Kidney (tissue), 14 donors: ENCODE data around the gene CTIF. TPM values are rescaled to one million over a fixed set of nuclear protein-coding genes. Genes with fewer than 3 reads are reported as not detected.

Experiments used
- DNase-seq, 5 donors: peaks; one replicate each; pipeline ENCODE4 v3.0.0-alpha.2; 2013 to 2020
- FAIRE-seq: peaks from 2 replicates; lab custom pipeline; 2012; peaks lifted over from hg19 to GRCh38; lab: Jason Lieb, UNC
- H3K27ac ChIP-seq, 2 donors: one replicate each; pipeline ENCODE4 v1.7.0; 2013; ENCODE audit warnings: low read depth in 2 of 2, low read length in 2 of 2, inconsistent platforms in 1 of 2
- H3K27me3 ChIP-seq: one replicate; pipeline ENCODE4 v1.7.1; 2013; ENCODE audit warnings: low read length, inconsistent platforms; ENCODE audit not compliant: control insufficient read depth, insufficient read depth
- H3K36me3 ChIP-seq, 3 donors: one replicate each; pipeline versions ENCODE4 v1.7.0 to v1.7.1; 2013; ENCODE audit warnings: low read length in 3 of 3, control low read depth in 1 of 3, inconsistent platforms in 1 of 3; ENCODE audit not compliant: insufficient read depth in 3 of 3, control insufficient read depth in 2 of 3
- H3K4me1 ChIP-seq, 3 donors: one replicate each; pipeline versions ENCODE4 v1.7.0 to v1.7.1; 2013; ENCODE audit warnings: low read length in 3 of 3, inconsistent platforms in 1 of 3, low read depth in 1 of 3; ENCODE audit not compliant: control insufficient read depth in 2 of 3, insufficient read depth in 2 of 3
- H3K4me3 ChIP-seq, 3 donors: one replicate each; pipeline versions ENCODE4 v1.7.0 to v1.8.1; 2013; ENCODE audit warnings: low read length in 3 of 3, control low read depth in 1 of 3, inconsistent platforms in 1 of 3
- H3K9ac ChIP-seq, 3 donors: one replicate each; pipeline versions ENCODE4 v1.7.0 to v1.7.1; 2013; ENCODE audit warnings: low read length in 3 of 3, control low read depth in 1 of 3, inconsistent platforms in 1 of 3
- H3K9me3 ChIP-seq, 3 donors: one replicate each; pipeline versions ENCODE4 v1.7.0 to v1.7.1; 2013; ENCODE audit warnings: low read length in 3 of 3, control low read depth in 1 of 3, inconsistent platforms in 1 of 3; ENCODE audit not compliant: control insufficient read depth in 2 of 3, insufficient read depth in 1 of 3
- CTCF ChIP-seq: IDR thresholded peaks from 3 replicates; pipeline ENCODE4 v1.5.1; 2012; ENCODE audit warnings: mild to moderate bottlenecking, moderate library complexity, borderline replicate concordance; ENCODE audit not compliant: insufficient read depth; ENCODE audit errors: extremely low read depth
- intact Hi-C: fragments of 100-400 bp; cut with DNase I; formaldehyde crosslinking; loops from one replicate; pipeline ENCODE4 v1.11.1; 2022
- polyA plus RNA-seq: library from polyadenylated mRNA; stranded (reverse); fragments of 350-450 nt; fragmentation: Illumina TruSeq; extraction: RNeasy Lipid Tissue Mini Kit (QIAGEN cat#74804); gene quantifications from one replicate; pipeline ENCODE4 v1.2.3, GENCODE V29; 2014; ENCODE audit warnings: low read depth, low replicate concordance; ENCODE audit not compliant: insufficient read depth
- total RNA-seq: library from RNA; stranded (reverse); fragmentation: NEBNext Ultra II Directional; extraction: Animal tissue kit (Norgen Biotek cat#: 25700); gene quantifications from one replicate; pipeline ENCODE4 v1.2.1, GENCODE V29; 2021
- donor health status: control.
- donor health status: control.
- donor health status: control.
- donor health status: control.
- donor health status: control.
- donor health status: DM: yes; HTN: yes; CAD: no.
- donor health status: Normal renal cell carcinoma (clear cell type).

The CTIF gene
- total and polyA plus RNA-seq, 2 donors from 2014 or later, result 37.3 to 41.9 TPM

DNA sequence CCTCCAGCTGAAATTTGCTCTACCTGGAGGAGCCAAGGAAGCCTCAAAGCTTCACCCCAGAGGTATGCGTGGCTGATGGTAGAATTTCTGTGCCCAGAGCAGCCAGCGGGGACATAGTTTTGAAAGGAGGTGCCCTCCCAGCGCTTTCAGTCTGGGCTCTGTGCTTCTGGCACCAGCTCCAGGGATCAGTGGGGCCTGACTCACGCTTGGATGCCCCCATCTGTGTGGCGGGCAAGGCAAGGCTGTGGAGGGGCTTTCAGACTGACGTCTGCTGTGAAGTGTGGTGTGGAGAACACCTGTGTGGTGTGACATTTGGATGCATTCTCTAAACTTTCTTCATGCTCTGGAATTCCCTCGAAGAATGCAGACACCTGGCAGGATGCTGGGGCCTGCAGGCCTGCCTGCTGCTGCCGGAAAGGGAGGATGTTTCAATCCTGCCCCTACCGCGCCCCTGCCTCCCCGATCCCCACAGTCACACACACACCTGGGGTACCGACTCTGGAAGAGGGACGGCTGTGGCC, 84.1 kb downstream of the CTIF start:
- Histone ChIP-seq H3K4me1 (no peaks in the 10 kb centered on the region), H3K27ac (no peak overlapping the region), H3K36me3 (peaks cover 0 to 7% (median 0%) of the 10 kb centered on the region in 3 donors), H3K4me3 (no peak overlapping the region), H3K9ac (no peak overlapping the region), H3K27me3 (no peaks in the 10 kb centered on the region), H3K9me3 (no peaks in the 10 kb centered on the region)
- TF ChIP-seq CTCF, result no peak
- intact Hi-C loops, result no loop called here
- peak in 3 of 5 donors; percentile 50 to 54 (median 54) for DNase-seq
- FAIRE-seq, result no peak

- no peak overlapping the region for H3K9ac ChIP-seq
- peak in 1 of 5 donors; percentile 34 for DNase-seq
- FAIRE-seq, result no peak
Observed at GRCh38 chr18:48623468-48624235, 84.8 kb downstream of the CTIF start.

DNA sequence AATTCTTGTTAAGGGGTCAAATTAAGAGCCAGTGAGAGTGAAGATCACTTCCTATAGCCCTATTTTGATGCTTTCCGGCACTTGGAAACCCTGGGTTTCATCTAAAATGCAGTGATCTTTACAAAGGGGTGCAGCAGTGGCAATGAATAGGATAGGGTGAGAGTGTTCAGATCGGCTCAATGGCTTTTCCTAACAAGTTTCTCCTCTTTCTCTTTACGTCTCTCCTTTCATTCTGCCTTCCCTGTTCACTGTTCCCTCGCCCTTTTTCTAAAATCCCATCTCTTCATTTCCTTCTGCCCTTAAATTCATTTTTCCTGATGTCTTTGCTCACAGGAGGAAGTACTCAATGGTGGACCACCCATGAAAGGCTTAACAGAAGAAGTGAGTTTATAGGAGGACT, 86.0 kb downstream of the CTIF start:
- FAIRE-seq (no peak), DNase-seq (no peak)
- TF ChIP-seq CTCF, result no peak
- Histone ChIP-seq H3K4me1 (no peaks in the 10 kb centered on the region), H3K4me3 (no peak overlapping the region), H3K9ac (no peak overlapping the region), H3K9me3 (no peaks in the 10 kb centered on the region), H3K27me3 (no peaks in the 10 kb centered on the region), H3K36me3 (peaks cover 0 to 6% (median 0%) of the 10 kb centered on the region in 3 donors), H3K27ac (no peak overlapping the region)
- intact Hi-C loops, result no loop called here

More at GRCh38 chr18:48623468-48624235, 84.8 kb downstream of the CTIF start:
- Histone ChIP-seq H3K4me3 (no peak overlapping the region), H3K9me3 (no peaks in the 10 kb centered on the region), H3K36me3 (peaks cover 0 to 7% (median 0%) of the 10 kb centered on the region in 3 donors), H3K4me1 (no peaks in the 10 kb centered on the region), H3K27me3 (no peaks in the 10 kb centered on the region), H3K27ac (no peak overlapping the region)
- TF ChIP-seq CTCF, result no peak
- intact Hi-C loops, result no loop called here
